Sigmoid colon (tissue), 4 donors: ENCODE results near the gene SFXN5.

ENCODE experiments used
- EP300 ChIP-seq, 4 donors: sonication (generic); formaldehyde crosslinking; IDR thresholded peaks; one replicate each; pipeline ENCODE4 v1.6.1; 2017; ENCODE audit warnings: antibody characterized with exemption in 4 of 4
- POLR2A ChIP-seq, 2 donors: fragments of 450-650 bp; IDR thresholded peaks; one replicate each; pipeline ENCODE4 v1.6.1; 2016; ENCODE audit warnings: antibody characterized with exemption in 2 of 2, mild to moderate bottlenecking in 2 of 2, moderate library complexity in 2 of 2
- TF ChIP-seq, protein P1 (sequence below), 4 experiments: fragments of 450-650 bp in 3 of 4; fragments of 200-600 bp in 1 of 4; IDR thresholded peaks; one replicate each; pipeline ENCODE4 v1.5.1; 2016 to 2019; ENCODE audit warnings: antibody characterized with exemption in 4 of 4, mild to moderate bottlenecking in 3 of 4, moderate library complexity in 2 of 4

DNA sequence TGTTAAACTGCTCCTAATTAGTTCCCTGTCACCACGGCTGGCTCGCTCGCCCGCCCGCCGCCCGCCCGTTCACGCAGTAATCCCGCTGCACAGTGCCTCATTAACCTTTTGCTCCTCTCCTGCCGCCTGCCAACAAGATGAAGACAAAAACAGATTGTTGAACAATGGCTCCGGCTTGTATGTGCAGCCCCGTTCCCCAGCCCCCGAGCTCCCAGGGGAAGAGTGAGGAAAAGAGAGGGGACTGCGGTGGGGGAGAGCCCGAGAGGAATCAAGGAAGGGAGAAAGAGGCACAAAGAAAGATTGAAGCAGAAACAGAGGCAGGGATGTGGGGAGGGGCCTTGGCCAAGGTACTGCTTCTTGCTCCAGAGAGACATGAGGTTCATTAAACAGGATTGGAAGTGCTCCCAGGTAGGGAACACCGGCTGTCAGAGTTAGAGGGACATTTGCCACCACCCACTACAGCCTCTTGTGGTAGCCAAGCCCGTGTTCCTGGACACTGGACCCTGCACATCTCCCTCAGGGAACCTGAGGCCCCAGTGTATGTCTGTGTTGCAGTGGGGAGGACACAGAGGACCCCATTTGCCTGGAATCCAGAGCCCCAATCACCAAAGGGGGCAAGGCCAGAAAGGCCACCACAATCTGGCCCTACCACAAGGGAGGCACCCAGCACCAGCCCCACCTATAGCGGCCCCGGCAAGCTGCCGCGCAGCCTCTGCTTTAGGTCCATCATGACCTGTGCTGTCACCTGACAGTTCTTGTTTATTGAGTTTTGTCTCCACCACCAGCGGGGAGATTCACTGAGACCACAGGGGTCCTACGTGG, 116.1 kb downstream of the SFXN5 start:
- TF ChIP-seq EP300 (IDR thresholded peaks at IDR 0.05): no peak
- TF ChIP-seq, protein P1, sequence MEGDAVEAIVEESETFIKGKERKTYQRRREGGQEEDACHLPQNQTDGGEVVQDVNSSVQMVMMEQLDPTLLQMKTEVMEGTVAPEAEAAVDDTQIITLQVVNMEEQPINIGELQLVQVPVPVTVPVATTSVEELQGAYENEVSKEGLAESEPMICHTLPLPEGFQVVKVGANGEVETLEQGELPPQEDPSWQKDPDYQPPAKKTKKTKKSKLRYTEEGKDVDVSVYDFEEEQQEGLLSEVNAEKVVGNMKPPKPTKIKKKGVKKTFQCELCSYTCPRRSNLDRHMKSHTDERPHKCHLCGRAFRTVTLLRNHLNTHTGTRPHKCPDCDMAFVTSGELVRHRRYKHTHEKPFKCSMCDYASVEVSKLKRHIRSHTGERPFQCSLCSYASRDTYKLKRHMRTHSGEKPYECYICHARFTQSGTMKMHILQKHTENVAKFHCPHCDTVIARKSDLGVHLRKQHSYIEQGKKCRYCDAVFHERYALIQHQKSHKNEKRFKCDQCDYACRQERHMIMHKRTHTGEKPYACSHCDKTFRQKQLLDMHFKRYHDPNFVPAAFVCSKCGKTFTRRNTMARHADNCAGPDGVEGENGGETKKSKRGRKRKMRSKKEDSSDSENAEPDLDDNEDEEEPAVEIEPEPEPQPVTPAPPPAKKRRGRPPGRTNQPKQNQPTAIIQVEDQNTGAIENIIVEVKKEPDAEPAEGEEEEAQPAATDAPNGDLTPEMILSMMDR (IDR thresholded peaks at IDR 0.05): no peak
- TF ChIP-seq POLR2A (IDR thresholded peaks at IDR 0.05): no peak
